NCI-H128 (cell line): ENCODE results near the gene TMEM167B.
A peak's percentile ranks its signal among the peaks of the same experiment; 100 is the strongest.
"Not testable (repeated sequence)": the region's sequence is repeated elsewhere in the genome, so short reads cannot be mapped to it uniquely, and the experiment has no call there.

Experiments
- DNase-seq: peaks from one replicate; lab custom pipeline; 2025; ENCODE audit not compliant: unreplicated experiment; lab: John Stamatoyannopoulos, UW

The TMEM167B gene

GRCh38 chr1:109112652-109113285 is 22.2 kb downstream of the TMEM167B start:
- peak; percentile 91 for DNase-seq

- DNase-seq, result peak; percentile 78
Observed at GRCh38 chr1:109113590-109114341, 23.2 kb downstream of the TMEM167B start, which contains the start of gene ELAPOR1. Gene ELAPOR1 (plus strand): TSS chr1:109114115. CDS start chr1:109114184, 69 bp downstream.

GRCh38 chr1:109114342-109114674 is 23.7 kb downstream of the TMEM167B start:
- DNase-seq, result no peak

GRCh38 chr1:109115685-109116084 is 25.1 kb downstream of the TMEM167B start:
- no peak for DNase-seq

GRCh38 chr1:109116286-109116685 is 25.7 kb downstream of the TMEM167B start:
- DNase-seq, result no peak

GRCh38 chr1:109118089-109118488 is 27.5 kb downstream of the TMEM167B start:
- DNase-seq, result no peak

- no peak for DNase-seq
Observed at GRCh38 chr1:109120356-109120755, 29.8 kb downstream of the TMEM167B start.

GRCh38 chr1:109131059-109131458 is 40.5 kb downstream of the TMEM167B start:
- DNase-seq, result no peak

GRCh38 chr1:109131800-109132199 is 41.2 kb downstream of the TMEM167B start:
- DNase-seq, result no peak

GRCh38 chr1:109133002-109133706 is 42.6 kb downstream of the TMEM167B start:
- DNase-seq, result no peak

GRCh38 chr1:109133815-109134214 is 43.3 kb downstream of the TMEM167B start:
- no peak for DNase-seq

GRCh38 chr1:109134423-109134822 is 43.9 kb downstream of the TMEM167B start:
- no peak for DNase-seq

- no peak for DNase-seq
Observed at GRCh38 chr1:109135940-109136339, 45.4 kb downstream of the TMEM167B start.

- no peak for DNase-seq
Observed at GRCh38 chr1:109136766-109137165, 46.2 kb downstream of the TMEM167B start.

- DNase-seq, result no peak
Observed at GRCh38 chr1:109137958-109138357, 47.4 kb downstream of the TMEM167B start.

GRCh38 chr1:109138358-109138757 is 47.8 kb downstream of the TMEM167B start:
- no peak for DNase-seq

GRCh38 chr1:109140392-109140791 is 49.8 kb downstream of the TMEM167B start:
- DNase-seq, result no peak

GRCh38 chr1:109142260-109142659 is 51.7 kb downstream of the TMEM167B start:
- DNase-seq, result no peak

- DNase-seq, result not testable (repeated sequence)
Observed at GRCh38 chr1:109142725-109143124, 52.2 kb downstream of the TMEM167B start.
